ENCODE data around the gene PLSCR3. TPM values are rescaled to one million over a fixed set of nuclear protein-coding genes. Genes with fewer than 3 reads are reported as not detected.

The PLSCR3 gene
- total RNA-seq, 2 donors from 2014 or later = 11.0 to 12.0 TPM

- Histone ChIP-seq H3K27me3 (no peaks in the 10 kb centered on the region), H3K9me3 (no peaks in the 10 kb centered on the region), H3K4me3 (no peak overlapping the region), H3K27ac (no peak overlapping the region), H3K4me1 (no peaks in the 10 kb centered on the region), H3K9ac (ENCODE audit: low read depth in 2 of 2, low read length in 2 of 2) (no peak overlapping the region), H3K36me3 (no peaks in the 10 kb centered on the region)
- DNase-seq = no peak
- intact Hi-C loops (cut with DNase I) = no loop called here
- no peak for TF ChIP-seq CTCF (IDR thresholded peaks at IDR 0.05)
Observed at GRCh38 chr17:7413346-7413985, 19.1 kb upstream of the PLSCR3 start.

GRCh38 chr17:7411427-7411750 is 17.1 kb upstream of the PLSCR3 start:
- no peak overlapping the region for H3K27ac ChIP-seq
- H3K36me3 ChIP-seq = no peaks in the 10 kb centered on the region
- H3K4me3 ChIP-seq = no peak overlapping the region
- no peak for DNase-seq
- no peaks in the 10 kb centered on the region for H3K9me3 ChIP-seq
- H3K9ac ChIP-seq (ENCODE audit: low read depth in 2 of 2, low read length in 2 of 2) = no peak overlapping the region
- intact Hi-C loops (cut with DNase I) = no loop called here
- no peaks in the 10 kb centered on the region for H3K4me1 ChIP-seq
- H3K27me3 ChIP-seq = no peaks in the 10 kb centered on the region
- no peak for TF ChIP-seq CTCF (IDR thresholded peaks at IDR 0.05)

- no peak for DNase-seq
- TF ChIP-seq CTCF (IDR thresholded peaks at IDR 0.05) = no peak
Observed at GRCh38 chr17:7410634-7411426, 16.5 kb upstream of the PLSCR3 start.

GRCh38 chr17:7409716-7410115 is 15.4 kb upstream of the PLSCR3 start:
- Histone ChIP-seq H3K36me3 (no peaks in the 10 kb centered on the region), H3K4me3 (no peak overlapping the region), H3K9ac (ENCODE audit: low read depth in 2 of 2, low read length in 2 of 2) (no peak overlapping the region), H3K27me3 (peaks cover 8% of the 10 kb centered on the region), H3K4me1 (no peaks in the 10 kb centered on the region), H3K27ac (no peak overlapping the region), H3K9me3 (no peaks in the 10 kb centered on the region)
- DNase-seq = no peak
- intact Hi-C loops (cut with DNase I) = no loop called here
- TF ChIP-seq CTCF (IDR thresholded peaks at IDR 0.05) = no peak

More at GRCh38 chr17:7410634-7411426, 16.5 kb upstream of the PLSCR3 start:
- H3K9ac ChIP-seq (ENCODE audit: low read depth in 2 of 2, low read length in 2 of 2) = no peak overlapping the region
- H3K4me1 ChIP-seq = no peaks in the 10 kb centered on the region
- H3K27me3 ChIP-seq = no peaks in the 10 kb centered on the region
- no peak overlapping the region for H3K4me3 ChIP-seq
- intact Hi-C loops (cut with DNase I) = no loop called here
- H3K9me3 ChIP-seq = no peaks in the 10 kb centered on the region
- H3K27ac ChIP-seq = no peak overlapping the region
- H3K36me3 ChIP-seq = no peaks in the 10 kb centered on the region

GRCh38 chr17:7408863-7409262 is 14.5 kb upstream of the PLSCR3 start:
- Histone ChIP-seq H3K36me3 (no peaks in the 10 kb centered on the region), H3K27ac (no peak overlapping the region), H3K9ac (ENCODE audit: low read depth in 2 of 2, low read length in 2 of 2) (no peak overlapping the region), H3K4me1 (no peaks in the 10 kb centered on the region), H3K4me3 (no peak overlapping the region), H3K27me3 (peaks cover 8% of the 10 kb centered on the region), H3K9me3 (no peaks in the 10 kb centered on the region)
- DNase-seq = no peak
- TF ChIP-seq CTCF (IDR thresholded peaks at IDR 0.05) = no peak
- intact Hi-C loops (cut with DNase I) = no loop called here

All from colonic mucosa (tissue), 4 donors.